Epithelial cell of prostate (primary cell): ENCODE measurements around the gene MGA.

Experiments used
- DNase-seq: peaks from one replicate; pipeline ENCODE4 v3.0.0-alpha.2; 2011; ENCODE audit warnings: low read depth, low spot score
- H3K27ac ChIP-seq: fragments of 450-650 bp; 2 replicates; pipeline ENCODE4 v1.5.1; 2017; ENCODE audit warnings: mild to moderate bottlenecking

The MGA gene

GRCh38 chr15:41656188-41656587 lies 4.0 kb upstream of the MGA start:
- DNase-seq = no peak
- H3K27ac ChIP-seq = no peak overlapping the region

GRCh38 chr15:41658689-41659088 lies 1.5 kb upstream of the MGA start:
- DNase-seq = no peak
- H3K27ac ChIP-seq = no peak overlapping the region

GRCh38 chr15:41659190-41659589 lies 1.0 kb upstream of the MGA start:
- no peak for DNase-seq
- no peak overlapping the region for H3K27ac ChIP-seq

- no peak for DNase-seq
- peak overlapping the region; percentile 82 for H3K27ac ChIP-seq
These were observed 360 bp upstream of the MGA start for GRCh38 chr15:41659855-41660234.

- peak overlapping the region; percentile 82 for H3K27ac ChIP-seq
- DNase-seq = no peak
These were observed 893 bp downstream of the MGA start for GRCh38 chr15:41661078-41661517.

GRCh38 chr15:41661518-41662225 lies 1.5 kb downstream of the MGA start:
- DNase-seq = no peak
- peak overlapping the region; percentile 82 for H3K27ac ChIP-seq

GRCh38 chr15:41666353-41666920 lies 6.2 kb downstream of the MGA start:
- no peak for DNase-seq

GRCh38 chr15:41669701-41670100 lies 9.5 kb downstream of the MGA start:
- DNase-seq = no peak
- no peak overlapping the region for H3K27ac ChIP-seq

More at GRCh38 chr15:41666353-41666920, 6.2 kb downstream of the MGA start:
- H3K27ac ChIP-seq = peak overlapping the region; percentile 0

GRCh38 chr15:41671656-41672648 lies 11.7 kb downstream of the MGA start:
- H3K27ac ChIP-seq = no peak overlapping the region
- no peak for DNase-seq

GRCh38 chr15:41675337-41675736 lies 15.1 kb downstream of the MGA start:
- H3K27ac ChIP-seq = no peak overlapping the region
- DNase-seq = no peak

- DNase-seq = no peak
- no peak overlapping the region for H3K27ac ChIP-seq
These were observed 18.5 kb downstream of the MGA start for GRCh38 chr15:41678742-41679141.

- no peak overlapping the region for H3K27ac ChIP-seq
- no peak for DNase-seq
These were observed 23.8 kb downstream of the MGA start for GRCh38 chr15:41683955-41684354.

GRCh38 chr15:41688671-41689070 lies 28.5 kb downstream of the MGA start:
- no peak for DNase-seq
- no peak overlapping the region for H3K27ac ChIP-seq

- H3K27ac ChIP-seq = no peak overlapping the region
- no peak for DNase-seq
These were observed 28.9 kb downstream of the MGA start for GRCh38 chr15:41689083-41689482.

- no peak for DNase-seq
- H3K27ac ChIP-seq = no peak overlapping the region
These were observed 29.6 kb downstream of the MGA start for GRCh38 chr15:41689834-41690233.

- DNase-seq = no peak
- H3K27ac ChIP-seq = no peak overlapping the region
These were observed 30.4 kb downstream of the MGA start for GRCh38 chr15:41690636-41691035.

GRCh38 chr15:41691471-41691870 lies 31.3 kb downstream of the MGA start:
- H3K27ac ChIP-seq = no peak overlapping the region
- DNase-seq = no peak

GRCh38 chr15:41692049-41692448 lies 31.8 kb downstream of the MGA start:
- no peak for DNase-seq
- H3K27ac ChIP-seq = no peak overlapping the region

- H3K27ac ChIP-seq = no peak overlapping the region
- DNase-seq = no peak
These were observed 33.6 kb downstream of the MGA start for GRCh38 chr15:41693757-41694156.

GRCh38 chr15:41695750-41696436 lies 35.7 kb downstream of the MGA start:
- no peak overlapping the region for H3K27ac ChIP-seq
- no peak for DNase-seq
